Mucosa of descending colon (tissue), 3 donors: ENCODE data around the gene PRSS3. TPM values are rescaled to one million over a fixed set of nuclear protein-coding genes. Genes with fewer than 3 reads are reported as not detected.
"Not testable (repeated sequence)": the region's sequence is repeated elsewhere in the genome, so short reads cannot be mapped to it uniquely, and the experiment has no call there.

Experiments used
- ATAC-seq: fragments of 200-7000 bp; cut with Tn5 transposase; one replicate; pipeline ENCODE4 v1.9.1; 2020; ENCODE audit warnings: mild to moderate bottlenecking, moderate library complexity
- DNase-seq, 3 donors: peaks; one replicate each; pipeline ENCODE4 v3.0.0-alpha.2; 2020
- H3K36me3 ChIP-seq: fragments of 200-600 bp; one replicate; pipeline ENCODE4 v1.8.0; 2021; ENCODE audit warnings: low read depth, mild to moderate bottlenecking
- H3K4me1 ChIP-seq: fragments of 200-600 bp; one replicate; pipeline ENCODE4 v1.8.0; 2021; ENCODE audit warnings: low read depth, mild to moderate bottlenecking
- H3K4me3 ChIP-seq: fragments of 200-600 bp; one replicate; pipeline ENCODE4 v1.8.0; 2021; ENCODE audit warnings: mild to moderate bottlenecking
- H3K9me3 ChIP-seq: fragments of 200-600 bp; one replicate; pipeline ENCODE4 v1.8.0; 2021; ENCODE audit warnings: mild to moderate bottlenecking
- CTCF ChIP-seq: fragments of 200-600 bp; IDR thresholded peaks from one replicate; pipeline ENCODE4 v1.8.0; 2022; ENCODE audit warnings: antibody characterized with exemption, mild to moderate bottlenecking
- intact Hi-C, 2 donors: fragments of 100-400 bp; cut with DNase I in 1 of 2; cut with micrococcal nuclease in 1 of 2; formaldehyde crosslinking; loops; one replicate each; pipeline versions ENCODE4 v1.11.0 to v1.11.1; 2022; cut with DNase I, micrococcal nuclease
- total RNA-seq, 3 donors: library from RNA; stranded (reverse); fragmentation: NEBNext Ultra II Directional in 2 of 3; extraction: Animal tissue kit (Norgen Biotek cat#: 25700) in 2 of 3; gene quantifications; one replicate each; pipeline versions ENCODE4 v1.2.1 to v1.2.4, GENCODE V29; 2021 to 2023
- donor health status: DM: no; HTN: no; CAD: no; lungs with moderate emphysema.
- donor health status: DM: no; HTN: no; CAD: no.
- donor health status: DM: no; HTN: yes; CAD: no.

Gene PRSS3
- total RNA-seq, 3 donors from 2014 or later, result 107 to 326 (median 174) TPM

DNA sequence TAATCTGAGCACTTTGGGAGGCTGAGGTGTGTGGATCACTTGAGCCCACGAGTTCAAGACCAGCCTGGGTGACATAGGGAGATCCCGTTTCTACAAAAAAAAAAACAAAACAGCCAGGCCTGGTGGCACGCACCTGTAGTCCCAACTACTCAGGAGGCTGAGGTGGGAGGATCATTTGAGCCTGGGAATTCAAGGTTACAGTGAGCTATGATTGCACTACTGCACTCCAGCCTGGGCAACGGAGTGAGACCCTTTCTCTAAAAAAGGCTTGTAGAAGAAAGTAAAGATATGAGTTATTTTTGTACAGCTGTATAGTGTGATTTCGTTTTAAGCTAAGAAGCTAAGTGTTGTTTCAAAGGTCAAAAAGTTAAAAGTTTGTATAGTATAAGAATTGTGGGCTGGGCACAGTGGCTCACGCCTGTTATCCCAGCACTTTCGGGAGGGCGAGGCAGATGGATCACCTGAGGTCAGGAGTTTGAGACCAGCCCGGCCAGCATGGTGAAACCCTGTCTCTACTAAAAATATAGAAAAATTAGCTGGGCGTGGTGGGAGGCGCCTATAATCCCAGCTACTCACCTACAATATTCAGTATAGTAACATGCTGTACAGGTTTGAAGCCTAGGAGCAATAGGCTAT is 40.4 kb downstream of the PRSS3 start:
- Histone ChIP-seq H3K36me3 (no peaks in the 10 kb centered on the region), H3K4me1 (peaks cover 22% of the 10 kb centered on the region), H3K9me3 (no peaks in the 10 kb centered on the region), H3K4me3 (no peak overlapping the region)
- TF ChIP-seq CTCF, result no peak
- DNase-seq, result no peak
- peak; percentile 18 for ATAC-seq
- intact Hi-C loops, result no loop called here

DNA sequence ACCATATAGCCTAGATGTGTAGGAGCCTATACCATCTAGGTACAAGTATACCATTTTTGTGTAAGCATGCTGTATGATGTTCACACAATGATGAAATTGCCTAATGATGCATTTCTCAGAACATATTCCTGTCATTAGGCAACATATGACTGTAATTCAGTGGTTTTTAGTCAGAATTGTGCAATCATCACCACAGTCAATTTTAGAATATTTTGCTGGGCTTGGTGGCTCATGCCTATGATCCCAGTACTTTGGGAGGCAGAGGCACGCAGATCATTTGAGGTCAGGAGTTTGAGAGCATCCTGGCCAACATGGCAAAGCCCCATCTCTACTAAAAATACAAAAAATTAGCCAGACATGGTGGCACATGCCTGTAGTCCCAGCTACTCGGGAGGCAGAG is 40.9 kb downstream of the PRSS3 start:
- H3K9me3 ChIP-seq, intact Hi-C loops, H3K36me3 ChIP-seq, H3K4me3 ChIP-seq, DNase-seq: not testable (repeated sequence)
- ATAC-seq, result peak; percentile 42
- peaks cover 27% of the 10 kb centered on the region for H3K4me1 ChIP-seq

DNA sequence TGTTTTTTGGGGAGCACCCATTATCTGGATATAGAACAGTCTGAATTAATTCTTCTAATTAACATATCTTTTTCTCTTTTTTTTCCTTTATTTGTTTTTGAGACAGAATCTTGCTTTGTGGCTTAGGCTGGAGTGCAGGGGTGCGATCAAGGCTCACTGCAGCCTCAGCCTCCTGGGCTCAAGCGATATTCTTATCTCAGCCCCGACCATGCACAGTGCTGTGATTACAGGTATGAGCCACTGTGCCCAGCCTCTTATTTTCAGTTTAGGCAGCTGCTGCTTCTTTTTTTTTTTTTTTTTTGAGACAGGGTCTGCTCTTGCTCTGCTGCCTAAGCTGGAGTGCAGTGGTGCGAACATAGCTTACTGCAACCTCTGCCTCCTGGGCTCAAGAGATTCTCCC is 41.8 kb downstream of the PRSS3 start:
- Histone ChIP-seq H3K4me1 (peaks cover 28% of the 10 kb centered on the region), H3K36me3 (no peaks in the 10 kb centered on the region), H3K4me3 (no peak overlapping the region), H3K9me3 (no peaks in the 10 kb centered on the region)
- intact Hi-C loops, result no loop called here
- ATAC-seq (no peak), DNase-seq (no peak)
- TF ChIP-seq CTCF, result no peak

GRCh38 chr9:33840381-33840780 is 45.0 kb downstream of the PRSS3 start:
- DNase-seq (no peak), ATAC-seq (no peak)
- Histone ChIP-seq H3K4me1 (peaks cover 26% of the 10 kb centered on the region), H3K36me3 (no peaks in the 10 kb centered on the region), H3K4me3 (no peak overlapping the region), H3K9me3 (no peaks in the 10 kb centered on the region)
- no peak for TF ChIP-seq CTCF
- intact Hi-C loops, result no loop called here

DNA sequence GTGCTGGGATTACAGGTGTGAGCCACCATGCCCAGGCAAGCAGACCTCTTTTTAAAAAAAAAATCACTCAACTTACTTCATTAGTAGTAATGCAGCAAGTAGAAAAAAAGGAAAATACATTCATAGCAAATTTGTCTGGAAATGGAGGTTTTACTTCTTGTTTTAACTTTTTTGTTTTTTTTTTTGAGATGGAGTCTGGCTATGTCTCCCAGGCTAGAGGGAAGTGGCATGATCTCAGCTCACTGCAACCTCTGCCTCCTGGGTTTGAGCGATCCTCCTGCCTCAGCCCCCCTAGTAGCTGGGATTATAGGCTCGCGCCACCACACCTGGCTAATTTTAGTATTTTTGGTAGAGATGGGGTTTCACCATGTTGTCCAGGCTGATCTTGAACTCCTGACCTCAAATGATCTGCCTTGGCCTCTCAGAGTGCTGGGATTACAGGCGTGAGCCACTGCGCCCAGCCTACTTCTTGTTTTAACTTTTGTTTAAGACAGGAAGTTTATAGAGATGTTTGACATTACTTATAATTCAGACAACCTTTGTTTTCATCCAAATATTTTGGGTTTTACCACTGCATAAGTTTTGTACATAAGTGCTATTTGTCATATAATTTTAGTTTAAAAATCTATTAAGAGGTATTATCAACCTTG is 48.1 kb downstream of the PRSS3 start:
- Histone ChIP-seq H3K9me3 (no peaks in the 10 kb centered on the region), H3K4me3 (no peak overlapping the region), H3K4me1 (peaks cover 21% of the 10 kb centered on the region), H3K36me3 (no peaks in the 10 kb centered on the region)
- ATAC-seq, result no peak
- TF ChIP-seq CTCF, result no peak
- intact Hi-C loops, result no loop called here
- no peak for DNase-seq

GRCh38 chr9:33846231-33846630 is 50.9 kb downstream of the PRSS3 start:
- Histone ChIP-seq H3K9me3 (no peaks in the 10 kb centered on the region), H3K4me1 (peaks cover 23% of the 10 kb centered on the region), H3K4me3 (no peak overlapping the region), H3K36me3 (no peaks in the 10 kb centered on the region)
- ATAC-seq, result no peak
- intact Hi-C loops, result no loop called here
- TF ChIP-seq CTCF, result no peak
- no peak for DNase-seq

- ATAC-seq, H3K36me3 ChIP-seq, H3K9me3 ChIP-seq, DNase-seq, intact Hi-C loops, H3K4me3 ChIP-seq: not testable (repeated sequence)
- H3K4me1 ChIP-seq, result peaks cover 30% of the 10 kb centered on the region
Observed at GRCh38 chr9:33847894-33848205, 52.5 kb downstream of the PRSS3 start.
